ENCODE measurements around the gene RYR3. TPM values are rescaled to one million over a fixed set of nuclear protein-coding genes. Genes with fewer than 3 reads are reported as not detected.

RYR3 gene
- total RNA-seq, 1 donor from 2014 or later: 0.75 TPM

DNA sequence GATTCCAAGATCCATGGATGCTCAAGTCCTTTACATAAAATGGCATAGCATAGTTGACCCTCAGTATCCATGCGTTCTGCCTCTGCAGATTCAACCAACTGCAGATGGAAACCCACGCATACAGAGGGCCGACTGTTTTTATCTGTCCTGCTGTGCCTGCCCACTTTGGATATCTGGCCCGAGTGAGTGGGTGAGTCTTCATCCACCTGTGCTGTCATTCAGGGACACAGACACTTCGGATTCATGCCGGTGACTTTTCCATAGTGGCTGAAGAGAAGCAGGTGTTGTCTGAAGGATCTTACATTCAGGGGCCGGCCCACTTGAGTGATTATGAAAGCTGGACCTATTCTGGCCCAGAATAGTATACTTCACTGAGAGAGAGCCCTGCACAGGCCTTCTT is 85.1 kb downstream of the RYR3 start:
- TF ChIP-seq, protein P1, sequence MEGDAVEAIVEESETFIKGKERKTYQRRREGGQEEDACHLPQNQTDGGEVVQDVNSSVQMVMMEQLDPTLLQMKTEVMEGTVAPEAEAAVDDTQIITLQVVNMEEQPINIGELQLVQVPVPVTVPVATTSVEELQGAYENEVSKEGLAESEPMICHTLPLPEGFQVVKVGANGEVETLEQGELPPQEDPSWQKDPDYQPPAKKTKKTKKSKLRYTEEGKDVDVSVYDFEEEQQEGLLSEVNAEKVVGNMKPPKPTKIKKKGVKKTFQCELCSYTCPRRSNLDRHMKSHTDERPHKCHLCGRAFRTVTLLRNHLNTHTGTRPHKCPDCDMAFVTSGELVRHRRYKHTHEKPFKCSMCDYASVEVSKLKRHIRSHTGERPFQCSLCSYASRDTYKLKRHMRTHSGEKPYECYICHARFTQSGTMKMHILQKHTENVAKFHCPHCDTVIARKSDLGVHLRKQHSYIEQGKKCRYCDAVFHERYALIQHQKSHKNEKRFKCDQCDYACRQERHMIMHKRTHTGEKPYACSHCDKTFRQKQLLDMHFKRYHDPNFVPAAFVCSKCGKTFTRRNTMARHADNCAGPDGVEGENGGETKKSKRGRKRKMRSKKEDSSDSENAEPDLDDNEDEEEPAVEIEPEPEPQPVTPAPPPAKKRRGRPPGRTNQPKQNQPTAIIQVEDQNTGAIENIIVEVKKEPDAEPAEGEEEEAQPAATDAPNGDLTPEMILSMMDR (conservative IDR thresholded peaks at IDR 0.05; ENCODE audit: low read depth, low read length): no peak
- DNase-seq (ENCODE audit: low read depth): no peak
- no peak overlapping the region for H3K4me3 ChIP-seq (ENCODE audit: low read depth, low read length)

GRCh38 chr15:33396475-33396874 is 85.7 kb downstream of the RYR3 start:
- DNase-seq (ENCODE audit: low read depth): no peak
- TF ChIP-seq, protein P1 (conservative IDR thresholded peaks at IDR 0.05; ENCODE audit: low read depth, low read length): no peak
- H3K4me3 ChIP-seq (ENCODE audit: low read depth, low read length): no peak overlapping the region

DNA sequence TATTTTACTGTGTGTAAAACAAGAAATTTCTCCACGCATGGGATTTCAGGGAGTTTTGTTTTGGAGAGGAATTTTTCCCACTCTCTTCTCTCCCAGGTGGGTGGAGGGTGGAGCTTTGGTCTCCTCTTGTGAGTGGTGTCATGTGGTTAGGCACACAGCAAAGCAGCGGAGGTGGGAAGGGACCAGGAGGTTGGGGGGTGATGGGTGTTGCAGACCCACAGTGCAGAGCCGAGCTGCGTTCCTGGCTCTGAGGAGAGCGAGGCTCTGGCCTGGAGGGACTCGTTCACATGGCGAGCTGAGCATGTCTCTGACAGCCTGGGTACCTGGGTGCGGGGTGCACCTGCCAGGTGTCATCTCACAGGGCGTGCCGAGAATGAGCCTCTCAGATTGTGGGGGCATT is 87.8 kb downstream of the RYR3 start:
- TF ChIP-seq, protein P1 (conservative IDR thresholded peaks at IDR 0.05; ENCODE audit: low read depth, low read length): no peak
- H3K4me3 ChIP-seq (ENCODE audit: low read depth, low read length): no peak overlapping the region
- no peak for DNase-seq (ENCODE audit: low read depth)

GRCh38 chr15:33400941-33401340 is 90.2 kb downstream of the RYR3 start:
- no peak overlapping the region for H3K4me3 ChIP-seq (ENCODE audit: low read depth, low read length)
- no peak for DNase-seq (ENCODE audit: low read depth)
- TF ChIP-seq, protein P1 (conservative IDR thresholded peaks at IDR 0.05; ENCODE audit: low read depth, low read length): no peak

DNA sequence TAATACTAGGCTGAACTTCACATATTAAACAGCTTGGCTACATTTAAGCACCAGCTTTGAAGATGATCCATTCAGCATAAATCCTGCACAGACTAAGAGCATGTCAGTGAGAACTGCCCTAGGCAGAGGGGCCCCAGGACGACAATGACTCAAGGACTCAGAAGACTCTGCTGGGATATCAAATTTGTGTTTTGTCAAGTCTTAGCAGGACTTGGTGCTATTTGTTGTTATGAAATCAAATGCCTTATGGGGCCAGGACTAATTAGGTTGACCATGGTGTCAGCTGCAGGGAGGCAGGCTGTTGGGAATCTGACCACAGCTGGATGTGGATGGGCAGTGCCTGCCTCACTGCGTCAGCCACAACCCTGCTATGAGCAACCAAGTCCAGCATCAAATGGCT is 91.8 kb downstream of the RYR3 start:
- no peak for DNase-seq (ENCODE audit: low read depth)
- TF ChIP-seq, protein P1 (conservative IDR thresholded peaks at IDR 0.05; ENCODE audit: low read depth, low read length): no peak
- H3K4me3 ChIP-seq (ENCODE audit: low read depth, low read length): no peak overlapping the region

DNA sequence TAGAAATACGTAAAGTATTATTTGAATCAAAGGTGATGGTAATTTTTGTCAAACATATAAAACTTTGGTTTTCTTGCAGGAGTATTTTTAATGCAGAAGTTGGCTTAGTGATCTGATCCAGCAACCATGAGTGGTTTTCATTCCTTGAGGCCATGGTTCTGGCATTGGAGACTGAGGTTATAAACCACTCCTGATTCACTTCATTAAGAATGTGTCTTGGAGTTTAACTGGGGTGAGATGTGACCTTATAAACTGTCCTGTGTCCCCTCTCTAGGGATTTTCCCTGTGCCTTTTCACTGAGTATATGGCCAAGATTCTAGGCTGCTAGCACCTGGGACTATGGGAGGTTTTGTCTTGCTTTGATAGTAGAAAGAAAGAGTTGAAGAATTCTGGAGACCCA is 94.3 kb downstream of the RYR3 start:
- TF ChIP-seq, protein P1 (conservative IDR thresholded peaks at IDR 0.05; ENCODE audit: low read depth, low read length): no peak
- no peak for DNase-seq (ENCODE audit: low read depth)
- no peak overlapping the region for H3K4me3 ChIP-seq (ENCODE audit: low read depth, low read length)

GRCh38 chr15:33411596-33412540 is 101.1 kb downstream of the RYR3 start:
- H3K4me3 ChIP-seq (ENCODE audit: low read depth, low read length): no peak overlapping the region
- TF ChIP-seq, protein P1 (conservative IDR thresholded peaks at IDR 0.05; ENCODE audit: low read depth, low read length): no peak
- DNase-seq (ENCODE audit: low read depth): no peak

All from epithelial cell of proximal tubule (primary cell).